Measurements from ENCODE around the gene C12orf76. TPM values are rescaled to one million over a fixed set of nuclear protein-coding genes. Genes with fewer than 3 reads are reported as not detected.

C12orf76 gene
- total and polyA plus RNA-seq, 2 of the 13 experiments (the other 11 are each of a cell fraction or from before 2014, with no cell fraction given) = 15.8 to 38.4 TPM

GRCh38 chr12:110071504-110071903 is 23.2 kb upstream of the C12orf76 start:
- no peaks in the 10 kb centered on the region for H3K27me3 ChIP-seq (ENCODE audit: control insufficient read depth in 1 of 2, insufficient read depth in 2 of 2, low read length in 2 of 2)
- FAIRE-seq (no peak), DNase-seq (ENCODE audit: low spot score) (no peak), ATAC-seq (no peak)
- peaks cover 24% of the 10 kb centered on the region for H3K4me1 ChIP-seq (ENCODE audit: insufficient read depth, low read length)
- no TSS peak for BruUV-seq (replicated peaks)
- no peaks in the 10 kb centered on the region for H3K79me2 ChIP-seq (ENCODE audit: insufficient read depth, low read length)
- no peak for TF ChIP-seq HMGXB3 (CRISPR knock-in tag; IDR thresholded peaks at IDR 0.05; ENCODE audit: borderline replicate concordance)
- TF ChIP-seq CREB1 (IDR thresholded peaks at IDR 0.05) = peak; percentile 78
- TF ChIP-seq CREB1 (CRISPR knock-in tag; IDR thresholded peaks at IDR 0.05) = no peak
- no peak for TF ChIP-seq SOX5 (CRISPR knock-in tag; IDR thresholded peaks at IDR 0.05; ENCODE audit: borderline replicate concordance)
- no peak for TF ChIP-seq THAP7 (CRISPR knock-in tag; IDR thresholded peaks at IDR 0.05)
- TF ChIP-seq ZNF7 (CRISPR knock-in tag; IDR thresholded peaks at IDR 0.05) = 0 out of 2 replicates have a peak, but pooled peaks have one; percentile 44
- in situ Hi-C loops (cut with HindIII; ENCODE audit: extremely low pct_ligation_motif_present, low pct_unique_long_range_greater_than_20kb) (no loop called here), intact Hi-C loops (cut with micrococcal nuclease; ENCODE audit: unreplicated experiment) (no loop called here)
- H3K36me3 ChIP-seq (replicated peaks in 1 of 2; ENCODE audit: control insufficient read depth in 1 of 2, insufficient read depth in 2 of 2, low read length in 2 of 2) = no peaks in the 10 kb centered on the region
- no peak overlapping the region for H3K9ac ChIP-seq (ENCODE audit: insufficient read depth, low read depth, low read length)
- no peak overlapping the region for H2AFZ ChIP-seq (ENCODE audit: low read length)
- no peaks in the 10 kb centered on the region for H4K20me1 ChIP-seq (ENCODE audit: insufficient read depth, low read length)
- H3K27ac ChIP-seq (ENCODE audit: extremely low read length, insufficient read depth, low read length) = no peak overlapping the region
- no peaks in the 10 kb centered on the region for H3K9me3 ChIP-seq (ENCODE audit: low read length)
- ChIA-PET CTCF (ENCODE audit: low intra/inter-chr PET ratio, low total read pairs) (no interaction called here), POLR2A (interaction anchor here (1.5 kb wide), 1 partner anchor 11 kb away, joined by 4 read pairs; no protein-coding TSS in a partner anchor)
- no peak overlapping the region for H3K4me3 ChIP-seq (replicated peaks in 1 of 3; ENCODE audit: insufficient read depth in 1 of 3, low read depth in 2 of 3, low read length in 3 of 3)
- H3K4me2 ChIP-seq (ENCODE audit: low read depth, low read length) = no peak overlapping the region

All from HepG2 (cell line).